A673 (cell line): ENCODE results near the gene SRSF7. TPM values are rescaled to one million over a fixed set of nuclear protein-coding genes. Genes with fewer than 3 reads are reported as not detected.
"Not testable (repeated sequence)": the region's sequence is repeated elsewhere in the genome, so short reads cannot be mapped to it uniquely, and the experiment has no call there.

ENCODE experiments used
- BruUV-seq: library from RNA; stranded (reverse); fragments of 400-500 nt; replicated peaks from 2 replicates; lab custom pipeline; 2021; lab: Mats Ljungman, UMichigan
- CTCF ChIA-PET: fragments of 300-600 bp; sonication (Branson Sonifier 250); formaldehyde crosslinking; loops from one replicate; lab custom pipeline; 2022; ENCODE audit warnings: antibody characterized with exemption; lab: Charles Lee
- POLR2A ChIA-PET: fragments of 300-600 bp; sonication (Branson Sonifier 250); formaldehyde crosslinking; loops from one replicate; lab custom pipeline; 2022; ENCODE audit warnings: antibody characterized with exemption; ENCODE audit not compliant: low non-redundant PET; lab: Charles Lee
- DNase-seq: peaks from one replicate; pipeline ENCODE4 v3.0.0-alpha.2; 2015; ENCODE audit warnings: low spot score
- H3K27ac ChIP-seq: fragments of 200-600 bp; sonication (generic); 2 replicates; pipeline ENCODE4 v1.5.1; 2016; ENCODE audit warnings: mixed run types, low read depth, mild to moderate bottlenecking, mixed read lengths, antibody characterized with exemption, low read length; ENCODE audit not compliant: poor library complexity, severe bottlenecking
- H3K27me3 ChIP-seq: fragments of 200-600 bp; sonication (generic); replicated peaks from 2 replicates; pipeline ENCODE4 v1.6.1; 2017; ENCODE audit warnings: mixed run types, low read depth, mild to moderate bottlenecking, mixed read lengths, antibody characterized with exemption, low read length; ENCODE audit not compliant: insufficient read depth, poor library complexity
- H3K36me3 ChIP-seq: fragments of 200-600 bp; sonication (generic); 2 replicates; pipeline ENCODE4 v1.6.1; 2016; ENCODE audit warnings: mixed run types, mild to moderate bottlenecking, mixed read lengths, antibody characterized with exemption, low read length; ENCODE audit not compliant: insufficient read depth, poor library complexity, severe bottlenecking
- H3K4me1 ChIP-seq: fragments of 200-600 bp; sonication (generic); 2 replicates; pipeline ENCODE4 v1.6.1; 2017; ENCODE audit warnings: mixed run types, mild to moderate bottlenecking, mixed read lengths, antibody characterized with exemption, low read length; ENCODE audit not compliant: insufficient read depth, poor library complexity, severe bottlenecking
- H3K4me3 ChIP-seq: fragments of 200-600 bp; sonication (generic); 2 replicates; pipeline ENCODE4 v1.5.1; 2016; ENCODE audit warnings: low read depth, mixed run types, mild to moderate bottlenecking, mixed read lengths, low read length; ENCODE audit not compliant: poor library complexity, severe bottlenecking
- H3K9me3 ChIP-seq: fragments of 200-600 bp; sonication (generic); 2 replicates; pipeline ENCODE4 v1.6.1; 2016; ENCODE audit warnings: mixed run types, low read depth, mild to moderate bottlenecking, mixed read lengths, antibody characterized with exemption, low read length; ENCODE audit not compliant: poor library complexity, severe bottlenecking
- EZH2 ChIP-seq: fragments of 200-600 bp; sonication (generic); IDR thresholded peaks from 2 replicates; pipeline ENCODE4 v1.6.1; 2017; ENCODE audit warnings: borderline replicate concordance, low read depth, mild to moderate bottlenecking, mixed read lengths, antibody characterized with exemption, low read length; ENCODE audit not compliant: poor library complexity, severe bottlenecking
- intact Hi-C: fragments of 100-400 bp; cut with micrococcal nuclease; formaldehyde crosslinking; loops from one replicate; pipeline ENCODE4 v1.10.0; 2022; ENCODE audit not compliant: unreplicated experiment
- total RNA-seq: library from RNA; stranded (reverse); gene quantifications from 2 replicates; pipeline ENCODE4 v1.2.3, GENCODE V29; 2021
- TF ChIP-seq, protein P1 (sequence below): fragments of 300-800, 200-600 bp; sonication (generic); conservative IDR thresholded peaks from 2 replicates; pipeline ENCODE4 v1.5.1; 2017; ENCODE audit warnings: low read depth, mild to moderate bottlenecking, antibody characterized with exemption, low read length, moderate library complexity, mixed read lengths

Gene SRSF7
- total RNA-seq, 1 experiment from 2014 or later: 355 TPM

DNA sequence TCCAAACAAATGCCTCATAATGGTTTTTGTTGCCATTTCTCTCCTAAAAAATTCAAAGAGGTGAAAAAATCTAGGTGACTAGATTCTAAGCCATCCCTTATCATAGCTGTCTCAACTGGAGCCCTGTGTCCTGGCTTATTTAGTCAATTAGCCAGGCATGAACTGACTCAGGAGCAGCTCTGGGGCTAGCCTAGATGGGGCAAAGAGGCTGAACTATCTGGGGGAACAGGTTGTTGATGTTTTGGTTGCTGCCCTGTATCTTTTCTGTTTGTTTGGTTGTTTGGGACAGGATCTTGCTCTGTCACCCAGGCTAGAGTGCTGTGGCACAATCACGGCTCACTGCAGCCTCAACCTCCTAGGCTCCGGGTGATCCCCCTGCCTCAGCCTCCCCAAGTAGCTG is 41.6 kb upstream of the SRSF7 start:
- TF ChIP-seq EZH2: no peak
- TF ChIP-seq, protein P1, sequence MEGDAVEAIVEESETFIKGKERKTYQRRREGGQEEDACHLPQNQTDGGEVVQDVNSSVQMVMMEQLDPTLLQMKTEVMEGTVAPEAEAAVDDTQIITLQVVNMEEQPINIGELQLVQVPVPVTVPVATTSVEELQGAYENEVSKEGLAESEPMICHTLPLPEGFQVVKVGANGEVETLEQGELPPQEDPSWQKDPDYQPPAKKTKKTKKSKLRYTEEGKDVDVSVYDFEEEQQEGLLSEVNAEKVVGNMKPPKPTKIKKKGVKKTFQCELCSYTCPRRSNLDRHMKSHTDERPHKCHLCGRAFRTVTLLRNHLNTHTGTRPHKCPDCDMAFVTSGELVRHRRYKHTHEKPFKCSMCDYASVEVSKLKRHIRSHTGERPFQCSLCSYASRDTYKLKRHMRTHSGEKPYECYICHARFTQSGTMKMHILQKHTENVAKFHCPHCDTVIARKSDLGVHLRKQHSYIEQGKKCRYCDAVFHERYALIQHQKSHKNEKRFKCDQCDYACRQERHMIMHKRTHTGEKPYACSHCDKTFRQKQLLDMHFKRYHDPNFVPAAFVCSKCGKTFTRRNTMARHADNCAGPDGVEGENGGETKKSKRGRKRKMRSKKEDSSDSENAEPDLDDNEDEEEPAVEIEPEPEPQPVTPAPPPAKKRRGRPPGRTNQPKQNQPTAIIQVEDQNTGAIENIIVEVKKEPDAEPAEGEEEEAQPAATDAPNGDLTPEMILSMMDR: no peak
- Histone ChIP-seq H3K4me3 (no peak overlapping the region), H3K27ac (no peak overlapping the region), H3K27me3 (no peaks in the 10 kb centered on the region), H3K4me1 (peaks cover 11% of the 10 kb centered on the region), H3K9me3 (no peaks in the 10 kb centered on the region), H3K36me3 (no peaks in the 10 kb centered on the region)
- no TSS peak for BruUV-seq
- intact Hi-C loops: no loop called here
- no peak for DNase-seq
- POLR2A ChIA-PET: no interaction called here
- CTCF ChIA-PET: no interaction called here

DNA sequence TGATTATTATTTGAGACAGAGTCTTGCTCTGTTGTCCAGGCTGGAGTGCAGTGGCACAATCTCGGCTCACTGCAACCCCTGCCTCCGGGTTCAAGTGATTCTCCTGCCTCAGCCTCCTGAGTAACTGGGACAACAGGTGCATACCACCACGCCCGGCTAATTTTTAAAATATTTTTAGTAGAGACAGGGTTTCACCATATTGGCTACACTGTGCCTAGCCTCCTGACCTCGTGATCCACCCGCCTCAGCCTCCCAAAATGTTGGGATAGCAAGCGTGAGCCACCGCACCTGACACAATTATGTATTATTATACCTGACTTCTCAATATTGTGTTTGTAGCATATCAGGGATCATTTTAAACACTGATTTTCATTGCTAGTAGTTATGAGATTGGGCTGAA is 41.2 kb upstream of the SRSF7 start:
- POLR2A ChIA-PET, H3K27me3 ChIP-seq, H3K4me3 ChIP-seq, H3K27ac ChIP-seq, DNase-seq, BruUV-seq, CTCF ChIA-PET, H3K36me3 ChIP-seq, intact Hi-C loops, H3K9me3 ChIP-seq: not testable (repeated sequence)
- peaks cover 12% of the 10 kb centered on the region for H3K4me1 ChIP-seq

DNA sequence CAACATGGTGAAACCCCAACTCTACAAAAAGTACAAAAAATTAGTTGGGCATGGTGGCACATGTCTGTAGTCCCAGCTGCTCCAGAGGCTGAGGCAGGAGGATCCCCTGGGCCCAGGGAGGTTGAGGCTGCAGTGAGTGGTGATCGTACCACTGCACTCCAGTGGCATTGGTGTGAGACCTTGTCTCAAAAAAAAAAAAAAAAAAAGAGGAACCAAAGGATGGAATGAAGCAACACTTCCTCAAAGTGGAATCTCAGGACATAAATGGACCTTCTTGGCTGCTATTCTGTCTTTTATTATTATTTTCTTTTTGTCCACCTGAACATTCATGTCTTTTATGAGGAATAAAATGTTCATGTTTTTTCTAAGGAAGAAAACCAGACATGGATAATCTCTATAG is 40.6 kb upstream of the SRSF7 start:
- Histone ChIP-seq H3K36me3 (no peaks in the 10 kb centered on the region), H3K4me3 (no peak overlapping the region), H3K9me3 (no peaks in the 10 kb centered on the region), H3K27me3 (no peaks in the 10 kb centered on the region), H3K27ac (no peak overlapping the region), H3K4me1 (peaks cover 12% of the 10 kb centered on the region)
- no peak for DNase-seq
- POLR2A ChIA-PET: interaction anchor here (0.6 kb wide), 1 partner anchor 391 kb away, joined by 8 read pairs; no protein-coding TSS in a partner anchor
- BruUV-seq: no TSS peak
- TF ChIP-seq EZH2: no peak
- TF ChIP-seq, protein P1: no peak
- CTCF ChIA-PET: no interaction called here
- intact Hi-C loops: no loop called here

DNA sequence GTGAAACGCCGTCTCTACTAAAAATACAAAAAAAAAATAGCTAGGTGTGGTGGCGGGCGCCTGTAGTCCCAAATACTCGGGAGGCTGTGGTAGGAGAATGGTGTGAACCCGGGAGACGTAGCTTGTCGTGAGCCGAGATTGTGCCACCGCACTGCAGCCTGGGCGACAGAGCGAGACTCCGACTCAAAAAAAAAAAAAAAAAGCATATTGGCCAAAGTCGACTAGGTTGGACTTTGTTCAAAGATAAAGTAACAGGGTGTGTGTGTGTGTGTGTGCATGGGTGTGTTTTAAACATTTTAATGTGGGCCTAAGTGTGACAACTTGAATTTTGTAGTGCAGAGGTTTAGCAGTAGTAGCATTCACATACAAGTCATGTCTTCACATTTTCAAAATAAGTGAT is 38.5 kb upstream of the SRSF7 start:
- TF ChIP-seq, protein P1: no peak
- no peak for TF ChIP-seq EZH2
- Histone ChIP-seq H3K4me1 (peaks cover 12% of the 10 kb centered on the region), H3K36me3 (no peaks in the 10 kb centered on the region), H3K9me3 (no peaks in the 10 kb centered on the region), H3K4me3 (no peak overlapping the region), H3K27ac (no peak overlapping the region), H3K27me3 (no peaks in the 10 kb centered on the region)
- intact Hi-C loops: no loop called here
- ChIA-PET CTCF (no interaction called here), POLR2A (interaction anchor here (0.6 kb wide), 1 partner anchor 84 kb away, joined by 5 read pairs; no protein-coding TSS in a partner anchor)
- no TSS peak for BruUV-seq
- DNase-seq: no peak
